HG02938 (cell line): ENCODE results near the gene C20orf173.

Source experiments
- ATAC-seq: cut with Tn5 transposase; IDR thresholded peaks from one replicate; pipeline ENCODE4 v1.9.1; 2021; ENCODE audit warnings: mild to moderate bottlenecking, moderate library complexity; ENCODE audit not compliant: unreplicated experiment

The C20orf173 gene

GRCh38 chr20:35508493-35509218, 20.8 kb downstream of the C20orf173 start:
- ATAC-seq, result no peak

DNA sequence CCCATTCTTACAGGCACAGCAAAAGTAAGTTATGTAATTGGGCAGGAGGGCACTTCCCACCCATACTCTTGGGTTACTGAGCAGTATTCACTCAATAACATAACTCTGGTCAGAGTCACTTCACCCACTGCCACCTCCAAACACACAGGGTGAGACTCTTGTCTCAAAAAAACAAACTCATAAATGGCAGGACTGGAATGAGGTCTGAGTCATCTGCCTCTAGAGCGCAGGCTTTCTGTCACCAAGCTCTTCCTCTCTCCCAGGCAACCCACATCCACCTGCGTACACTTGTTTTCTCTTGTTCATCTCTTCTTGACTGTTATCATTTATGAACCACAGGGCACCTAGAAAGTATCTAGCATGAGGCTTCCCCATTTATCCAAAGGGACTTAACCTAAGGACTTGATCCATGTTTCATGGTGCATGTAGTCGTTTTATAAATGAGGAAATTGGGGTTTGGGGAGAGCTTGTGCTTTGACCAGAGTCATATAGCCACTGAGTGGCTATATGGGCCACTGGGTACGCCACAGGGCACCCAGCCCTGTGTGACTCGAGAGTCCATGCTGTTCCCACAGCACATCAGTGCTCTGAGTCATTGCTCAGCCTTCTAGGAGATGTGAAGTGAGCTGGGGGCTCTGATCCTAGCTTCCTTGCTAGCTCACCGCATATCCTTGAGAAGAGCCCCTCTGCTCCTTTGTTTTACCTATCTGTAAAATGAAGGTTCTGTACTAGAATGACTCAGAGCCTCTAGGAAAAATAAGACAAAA, 22.4 kb downstream of the C20orf173 start:
- ATAC-seq, result no peak

- no peak for ATAC-seq
Measured at GRCh38 chr20:35506179-35506578, 23.3 kb downstream of the C20orf173 start.

GRCh38 chr20:35504751-35505150, 24.7 kb downstream of the C20orf173 start:
- ATAC-seq, result no peak

DNA sequence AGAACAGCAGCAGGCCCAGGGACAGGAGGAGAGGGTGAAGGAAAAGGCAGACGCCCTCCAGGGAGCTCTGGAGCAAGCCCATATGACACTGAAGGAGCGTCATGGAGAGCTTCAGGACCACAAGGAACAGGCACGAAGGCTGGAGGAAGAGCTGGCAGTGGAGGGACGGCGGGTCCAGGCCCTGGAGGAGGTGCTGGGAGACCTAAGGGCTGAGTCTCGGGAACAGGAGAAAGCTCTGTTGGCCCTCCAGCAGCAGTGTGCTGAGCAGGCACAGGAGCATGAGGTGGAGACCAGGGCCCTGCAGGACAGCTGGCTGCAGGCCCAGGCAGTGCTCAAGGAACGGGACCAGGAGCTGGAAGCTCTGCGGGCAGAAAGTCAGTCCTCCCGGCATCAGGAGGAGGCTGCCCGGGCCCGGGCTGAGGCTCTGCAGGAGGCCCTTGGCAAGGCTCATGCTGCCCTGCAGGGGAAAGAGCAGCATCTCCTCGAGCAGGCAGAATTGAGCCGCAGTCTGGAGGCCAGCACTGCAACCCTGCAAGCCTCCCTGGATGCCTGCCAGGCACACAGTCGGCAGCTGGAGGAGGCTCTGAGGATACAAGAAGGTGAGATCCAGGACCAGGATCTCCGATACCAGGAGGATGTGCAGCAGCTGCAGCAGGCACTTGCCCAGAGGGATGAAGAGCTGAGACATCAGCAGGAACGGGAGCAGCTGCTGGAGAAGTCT, 25.5 kb downstream of the C20orf173 start:
- no peak for ATAC-seq

DNA sequence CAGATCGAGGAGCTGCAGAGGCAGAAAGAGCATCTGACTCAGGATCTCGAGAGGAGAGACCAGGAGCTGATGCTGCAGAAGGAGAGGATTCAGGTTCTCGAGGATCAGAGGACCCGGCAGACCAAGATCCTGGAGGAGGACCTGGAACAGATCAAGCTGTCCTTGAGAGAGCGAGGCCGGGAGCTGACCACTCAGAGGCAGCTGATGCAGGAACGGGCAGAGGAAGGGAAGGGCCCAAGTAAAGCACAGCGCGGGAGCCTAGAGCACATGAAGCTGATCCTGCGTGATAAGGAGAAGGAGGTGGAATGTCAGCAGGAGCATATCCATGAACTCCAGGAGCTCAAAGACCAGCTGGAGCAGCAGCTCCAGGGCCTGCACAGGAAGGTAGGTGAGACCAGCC, 26.2 kb downstream of the C20orf173 start:
- no peak for ATAC-seq

- ATAC-seq, result peak; percentile 70
Measured at GRCh38 chr20:35502352-35502751, 27.1 kb downstream of the C20orf173 start.

DNA sequence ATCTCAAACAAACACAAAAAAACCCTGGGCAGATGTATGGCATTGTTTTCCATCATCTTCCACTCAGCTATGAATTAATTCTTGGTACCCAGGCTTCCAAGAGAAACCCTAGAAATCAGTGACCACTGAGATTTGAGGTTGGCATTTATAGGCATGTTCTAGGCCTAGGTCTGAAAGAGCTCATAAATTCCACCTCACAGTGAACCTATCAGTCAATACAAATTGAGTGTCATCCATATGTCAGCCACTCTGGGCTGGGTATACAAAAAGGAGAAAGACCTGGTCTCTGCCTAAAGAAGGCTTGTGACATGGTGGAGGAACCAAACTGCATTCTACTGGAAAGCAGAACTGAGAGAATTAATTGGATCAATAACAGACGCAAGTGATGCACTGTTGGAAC, 30.2 kb downstream of the C20orf173 start:
- no peak for ATAC-seq

- no peak for ATAC-seq
Measured at GRCh38 chr20:35497780-35498189, 31.7 kb downstream of the C20orf173 start.

DNA sequence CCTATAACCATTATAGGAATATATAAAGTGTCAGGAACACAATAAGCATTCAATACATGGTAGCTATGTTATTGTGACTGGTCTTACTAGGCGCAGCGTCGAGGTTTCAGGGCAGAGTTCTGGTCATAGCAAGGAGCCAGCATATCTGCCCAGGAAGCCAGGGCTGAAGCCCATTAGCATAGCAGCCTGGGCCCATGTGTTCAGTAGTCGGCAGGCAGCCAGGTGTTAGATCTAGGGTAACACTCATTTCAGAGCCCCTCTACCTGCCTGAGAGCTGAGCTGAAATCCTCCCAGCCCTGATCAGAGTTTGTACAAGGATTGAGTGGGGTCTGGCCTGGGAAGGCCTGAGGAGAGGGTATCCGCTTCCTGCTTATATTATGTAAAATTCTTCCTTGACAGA, 32.1 kb downstream of the C20orf173 start:
- no peak for ATAC-seq

DNA sequence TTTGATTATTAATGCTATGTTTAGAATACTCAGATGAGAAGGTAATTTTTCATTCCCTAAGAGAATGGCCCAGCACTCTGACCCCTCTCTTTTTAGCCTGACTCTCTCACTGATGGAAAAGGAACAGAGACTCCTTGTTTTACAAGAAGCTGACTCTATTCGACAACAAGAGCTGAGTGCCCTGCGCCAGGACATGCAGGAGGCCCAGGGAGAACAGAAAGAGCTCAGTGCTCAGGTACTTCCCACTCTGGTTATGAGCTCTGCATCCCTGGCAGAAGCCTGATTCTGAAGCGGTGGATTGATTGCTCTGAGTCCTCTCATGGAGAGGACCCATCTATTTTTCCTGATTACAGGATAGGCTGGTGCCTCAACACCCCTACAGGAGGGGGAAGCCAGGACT, 33.0 kb downstream of the C20orf173 start:
- no peak for ATAC-seq

DNA sequence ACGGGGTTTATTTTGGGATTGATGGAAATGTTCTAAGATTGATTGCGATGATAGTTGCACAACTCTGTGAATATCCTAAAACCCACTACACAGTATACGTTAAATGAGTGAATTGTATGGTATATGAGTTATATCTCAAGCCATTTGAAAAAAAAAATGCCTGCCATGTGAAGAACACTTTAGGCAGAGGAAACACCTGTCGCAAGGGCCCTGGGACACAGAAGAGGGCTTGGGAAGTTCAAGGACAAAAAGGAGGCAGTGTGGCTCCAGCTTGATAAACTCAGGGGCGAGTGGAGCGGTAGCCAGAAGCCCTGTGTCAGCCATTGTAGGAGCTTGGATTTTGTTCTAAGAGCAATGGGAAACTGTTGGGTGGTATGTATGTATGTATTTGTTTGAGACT, 37.1 kb downstream of the C20orf173 start:
- ATAC-seq, result no peak

GRCh38 chr20:35491823-35492222, 37.6 kb downstream of the C20orf173 start:
- ATAC-seq, result no peak

DNA sequence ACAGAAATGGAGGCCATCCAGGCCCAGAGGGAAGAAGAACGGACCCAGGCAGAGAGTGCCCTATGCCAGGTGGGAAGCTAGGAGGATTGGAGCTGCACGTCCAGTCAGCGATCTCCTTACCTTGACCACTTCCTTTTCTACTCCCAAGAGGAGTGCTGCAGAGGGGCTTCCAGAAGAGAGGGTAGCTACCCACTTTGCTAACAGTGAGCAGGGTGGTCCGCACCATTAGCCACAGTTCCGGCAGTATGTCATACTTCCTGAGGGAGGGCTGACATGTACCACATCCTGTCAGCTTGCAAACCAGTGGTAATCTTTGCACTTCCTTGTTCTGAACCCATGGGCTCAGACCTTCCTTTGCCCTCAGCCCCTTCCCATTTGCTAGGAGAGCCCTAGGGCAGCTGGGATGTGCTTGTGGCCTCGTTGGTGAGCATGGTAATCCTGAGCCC, 38.7 kb downstream of the C20orf173 start:
- peak; percentile 89 for ATAC-seq

DNA sequence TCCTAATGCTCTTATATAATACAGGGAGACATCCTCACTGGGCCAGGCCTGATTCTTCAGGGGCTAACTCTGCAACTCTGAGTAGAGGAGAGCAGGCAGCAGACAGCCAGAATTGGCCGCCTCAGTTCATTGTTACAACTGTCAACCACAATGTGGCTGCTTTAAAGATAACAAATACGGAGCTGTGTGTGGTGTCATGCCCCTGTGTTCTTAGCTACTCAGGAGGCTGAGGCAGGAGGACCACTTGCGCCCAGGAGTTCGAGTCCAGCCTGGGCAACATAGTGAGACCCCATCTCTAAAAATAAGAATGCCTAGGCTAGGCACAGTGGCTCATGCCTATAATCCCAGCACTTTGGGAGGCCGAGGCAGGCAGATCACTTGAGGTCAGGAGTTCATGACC, 39.7 kb downstream of the C20orf173 start:
- no peak for ATAC-seq

DNA sequence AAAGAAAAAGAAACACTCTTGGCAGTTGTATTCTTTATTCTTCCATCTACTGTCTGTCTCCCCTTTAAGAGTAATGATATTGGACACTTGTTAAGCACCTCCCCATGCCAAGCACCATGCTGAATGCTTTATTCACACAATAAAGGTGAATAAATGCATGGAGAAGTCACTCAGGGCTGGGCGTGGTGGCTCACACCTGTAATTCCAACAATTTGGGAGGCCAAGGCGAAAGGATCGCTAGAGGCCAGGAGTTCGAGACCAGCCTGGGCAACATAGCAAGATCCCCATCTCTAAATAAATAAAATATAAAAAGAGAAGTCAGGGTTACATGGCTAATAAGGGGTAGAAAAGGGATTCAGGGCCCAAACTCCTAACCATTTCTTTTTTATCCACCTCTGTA, 42.0 kb downstream of the C20orf173 start:
- no peak for ATAC-seq

DNA sequence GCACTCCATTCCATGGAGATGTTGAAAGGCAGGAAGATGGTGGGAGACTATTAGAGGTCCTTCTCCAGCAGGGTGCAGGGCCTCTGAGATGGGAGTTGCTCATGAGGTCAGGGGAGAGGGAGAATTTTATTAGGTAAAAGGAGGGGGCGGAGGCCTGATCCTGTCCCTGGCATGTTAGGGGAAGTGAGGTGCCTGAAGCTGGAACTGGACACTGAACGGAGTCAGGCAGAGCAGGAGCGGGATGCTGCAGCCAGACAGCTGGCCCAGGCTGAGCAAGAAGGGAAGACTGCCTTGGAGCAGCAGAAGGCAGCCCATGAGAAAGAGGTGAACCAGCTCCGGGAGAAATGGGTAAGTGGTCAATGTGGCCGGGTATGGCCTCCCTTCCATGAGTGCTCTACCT, 49.7 kb downstream of the C20orf173 start:
- no peak for ATAC-seq

- ATAC-seq, result no peak
Measured at GRCh38 chr20:35478804-35479472, 50.5 kb downstream of the C20orf173 start.
